Stimulated activated CD8-positive, alpha-beta memory T cell treated with anti-CD3 and anti-CD28 coated beads, Interleukin-4, amount 100 ng/mL, for 1 hour (primary cell): ENCODE data around the gene USP35.

Source experiments
- DNase-seq, 2 donors: peaks; one replicate each; pipeline ENCODE4 v3.0.0-alpha.2; 2020; ENCODE audit warnings: low read depth in 2 of 2, low spot score in 1 of 2

Gene USP35

DNA sequence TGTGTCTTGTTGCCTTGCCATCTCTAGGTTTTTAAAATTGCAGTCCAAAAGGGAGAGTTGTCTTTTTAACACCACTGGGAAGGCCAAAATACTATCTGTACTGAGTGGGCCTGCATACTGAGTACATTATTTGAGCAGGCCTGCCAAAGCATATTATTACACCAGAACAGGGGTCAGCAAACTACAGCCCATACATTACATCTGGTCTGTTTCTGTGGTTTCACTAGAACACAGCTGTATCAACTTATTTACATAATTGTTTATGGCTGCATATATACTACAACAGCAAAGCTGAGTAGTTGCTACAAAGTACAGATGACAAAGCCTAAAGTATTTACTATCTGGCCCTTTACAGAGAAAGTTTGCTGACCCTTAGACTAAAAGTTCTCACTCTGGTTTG lies 74.0 kb downstream of the USP35 start:
- no peak for DNase-seq
